Heart right ventricle (tissue), 16 donors: ENCODE data around the gene C2orf72. TPM values are rescaled to one million over a fixed set of nuclear protein-coding genes. Genes with fewer than 3 reads are reported as not detected.

Source experiments
- ATAC-seq, 8 donors: fragments of 200-7000 bp; cut with Tn5 transposase; one replicate each; pipeline ENCODE4 v1.9.1; 2020; ENCODE audit warnings: mild to moderate bottlenecking in 8 of 8, moderate library complexity in 8 of 8, moderate number of reproducible peaks in 1 of 8
- DNase-seq, 2 donors: peaks; one replicate each; pipeline ENCODE4 v3.0.0-alpha.2; 2020
- H3K27ac ChIP-seq, 10 donors: fragments of 200-600 bp; sonication (generic) in 2 of 10; one replicate each; pipeline versions ENCODE4 v1.5.0 to v1.8.0; 2020 to 2022; ENCODE audit warnings: mild to moderate bottlenecking in 3 of 10
- H3K27me3 ChIP-seq, 7 donors: fragments of 200-600 bp; one replicate each; pipeline ENCODE4 v1.8.0; 2021 to 2022; ENCODE audit warnings: mild to moderate bottlenecking in 2 of 7
- H3K36me3 ChIP-seq, 9 donors: fragments of 200-600 bp; sonication (generic) in 1 of 9; one replicate each; pipeline versions ENCODE4 v1.5.0 to v1.8.0; 2020 to 2022; ENCODE audit warnings: mild to moderate bottlenecking in 2 of 9
- H3K4me1 ChIP-seq, 9 donors: fragments of 200-600 bp; sonication (generic) in 1 of 9; one replicate each; pipeline versions ENCODE4 v1.5.0 to v1.8.0; 2020 to 2022; ENCODE audit warnings: mild to moderate bottlenecking in 4 of 9
- H3K4me3 ChIP-seq, 10 donors: fragments of 200-600 bp; sonication (generic) in 2 of 10; one replicate each; pipeline versions ENCODE4 v1.5.0 to v1.8.0; 2020 to 2022; ENCODE audit warnings: mild to moderate bottlenecking in 7 of 10, moderate library complexity in 2 of 10
- H3K9me3 ChIP-seq, 11 donors: fragments of 200-600 bp in 10 of 11; sonication (generic) in 2 of 11; one replicate each; pipeline versions ENCODE4 v1.5.0 to v1.8.0; 2013 to 2022; ENCODE audit warnings: mild to moderate bottlenecking in 2 of 11, control low read depth in 1 of 11, moderate library complexity in 1 of 11
- WGBS, 2 donors: extraction: QIAGEN DNeasy Blood & Tissue Kit; methylation state at CpG; one replicate each; pipeline ENCODE4 v1.1.7; 2013; ENCODE audit warnings: inconsistent platforms in 1 of 2; 5-methylcytosine and 5-hydroxymethylcytosine counted together
- intact Hi-C, 10 donors: fragments of 100-400 bp; cut with DNase I; formaldehyde crosslinking; loops; one replicate each; pipeline versions ENCODE4 v1.11.1 to v1.14.2; 2022
- polyA plus RNA-seq, 2 donors: library from polyadenylated mRNA; stranded (reverse); fragments of 200-250 nt; gene quantifications; one replicate each; pipeline ENCODE4 v1.2.3, GENCODE V29; 2013
- total RNA-seq, 10 donors: library from RNA; stranded (reverse); fragmentation: NEBNext Ultra II Directional in 3 of 10; extraction: Animal tissue kit (Norgen Biotek cat#: 25700) in 3 of 10; gene quantifications; one replicate each; pipeline versions ENCODE4 v1.2.1 to v1.2.4, GENCODE V29; 2021 to 2023
- TF ChIP-seq, protein P1 (sequence below), 9 donors: fragments of 200-600 bp; sonication (generic) in 2 of 9; IDR thresholded peaks; one replicate each; pipeline versions ENCODE4 v1.5.0 to v1.8.0; 2021 to 2022; ENCODE audit warnings: antibody characterized with exemption in 9 of 9, mild to moderate bottlenecking in 5 of 9, moderate library complexity in 1 of 9
- donor health status: Arrhythmogenic right ventricular cardiomyopathy.
- donor health status: ischemic (EF 13 %, LVEDD 7.1; RV severe dilation, severe dysfunction).
- donor health status: healthy with polysubstance abuse.
- donor health status: DM: no; HTN: yes; CAD: no.
- donor health status: DM: no; HTN: no; CAD: no.
- donor health status: ischemic (EF 25% LVEDD 6.9; RV normal size, moderate dysfunction).
- donor health status: ischemic (EF 25% LVEDD 5.7; RV mildly dilated, moderate dysfunction).
- donor health status: healthy.
- donor health status: DM: yes; HTN: yes; CAD: no.
- donor health status: Ischemic cardiomyopathy.
- donor health status: ischemic (EF 35%, LVEDD 5.7; RV mildly dilated, moderate dysfunction).
- donor health status: nonischemic (EF 11% LVEDD 7.7; RV severe dilation, severe dysfunction).
- donor health status: DM: yes; HTN: yes; CAD: no.
- donor health status: PGD.
- donor health status: ischemic (EF 29% LVEDD 5.4; RV normal size, mild dysfunction).
- donor health status: nonischemic (EF 23%, LVEDD 6.1; RV moderate dilation, normal function).

C2orf72 gene
- total and polyA plus RNA-seq, 12 donors = 0.06 to 0.09 (median 0.07) TPM; not detected in 9

DNA sequence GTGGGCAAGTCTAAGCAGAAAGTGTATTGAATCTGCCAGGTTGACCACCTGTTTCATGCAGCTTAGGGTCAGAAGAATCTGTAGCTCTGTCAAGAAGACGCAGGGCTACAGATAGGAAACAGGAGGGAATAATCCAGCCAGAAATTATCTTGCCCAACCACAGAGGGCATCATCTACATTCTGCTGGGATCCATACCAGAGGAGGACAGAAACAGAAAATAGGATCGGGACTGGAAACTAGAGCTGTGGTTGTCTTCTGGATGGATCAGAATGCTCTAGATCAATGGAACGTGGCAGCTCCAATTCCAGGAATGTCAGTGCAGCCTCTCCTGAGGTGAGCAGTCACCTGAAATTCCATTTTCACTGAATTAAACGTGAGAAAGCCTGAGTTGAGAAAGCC, 37.8 kb upstream of the C2orf72 start:
- peaks cover 0 to 72% (median 59%) of the 10 kb centered on the region in 7 donors for H3K27me3 ChIP-seq
- H3K4me1 ChIP-seq = no peaks in the 10 kb centered on the region
- intact Hi-C loops = no loop called here
- ATAC-seq (no peak), DNase-seq (no peak)
- TF ChIP-seq, protein P1, sequence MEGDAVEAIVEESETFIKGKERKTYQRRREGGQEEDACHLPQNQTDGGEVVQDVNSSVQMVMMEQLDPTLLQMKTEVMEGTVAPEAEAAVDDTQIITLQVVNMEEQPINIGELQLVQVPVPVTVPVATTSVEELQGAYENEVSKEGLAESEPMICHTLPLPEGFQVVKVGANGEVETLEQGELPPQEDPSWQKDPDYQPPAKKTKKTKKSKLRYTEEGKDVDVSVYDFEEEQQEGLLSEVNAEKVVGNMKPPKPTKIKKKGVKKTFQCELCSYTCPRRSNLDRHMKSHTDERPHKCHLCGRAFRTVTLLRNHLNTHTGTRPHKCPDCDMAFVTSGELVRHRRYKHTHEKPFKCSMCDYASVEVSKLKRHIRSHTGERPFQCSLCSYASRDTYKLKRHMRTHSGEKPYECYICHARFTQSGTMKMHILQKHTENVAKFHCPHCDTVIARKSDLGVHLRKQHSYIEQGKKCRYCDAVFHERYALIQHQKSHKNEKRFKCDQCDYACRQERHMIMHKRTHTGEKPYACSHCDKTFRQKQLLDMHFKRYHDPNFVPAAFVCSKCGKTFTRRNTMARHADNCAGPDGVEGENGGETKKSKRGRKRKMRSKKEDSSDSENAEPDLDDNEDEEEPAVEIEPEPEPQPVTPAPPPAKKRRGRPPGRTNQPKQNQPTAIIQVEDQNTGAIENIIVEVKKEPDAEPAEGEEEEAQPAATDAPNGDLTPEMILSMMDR (IDR thresholded peaks at IDR 0.05) = no peak
- H3K36me3 ChIP-seq = no peaks in the 10 kb centered on the region
- WGBS, 2 donors = 66 to 67% methylated on average over 4 of the region's 4 CpGs
- H3K4me3 ChIP-seq = no peak overlapping the region
- H3K27ac ChIP-seq = no peak overlapping the region
- no peaks in the 10 kb centered on the region for H3K9me3 ChIP-seq

DNA sequence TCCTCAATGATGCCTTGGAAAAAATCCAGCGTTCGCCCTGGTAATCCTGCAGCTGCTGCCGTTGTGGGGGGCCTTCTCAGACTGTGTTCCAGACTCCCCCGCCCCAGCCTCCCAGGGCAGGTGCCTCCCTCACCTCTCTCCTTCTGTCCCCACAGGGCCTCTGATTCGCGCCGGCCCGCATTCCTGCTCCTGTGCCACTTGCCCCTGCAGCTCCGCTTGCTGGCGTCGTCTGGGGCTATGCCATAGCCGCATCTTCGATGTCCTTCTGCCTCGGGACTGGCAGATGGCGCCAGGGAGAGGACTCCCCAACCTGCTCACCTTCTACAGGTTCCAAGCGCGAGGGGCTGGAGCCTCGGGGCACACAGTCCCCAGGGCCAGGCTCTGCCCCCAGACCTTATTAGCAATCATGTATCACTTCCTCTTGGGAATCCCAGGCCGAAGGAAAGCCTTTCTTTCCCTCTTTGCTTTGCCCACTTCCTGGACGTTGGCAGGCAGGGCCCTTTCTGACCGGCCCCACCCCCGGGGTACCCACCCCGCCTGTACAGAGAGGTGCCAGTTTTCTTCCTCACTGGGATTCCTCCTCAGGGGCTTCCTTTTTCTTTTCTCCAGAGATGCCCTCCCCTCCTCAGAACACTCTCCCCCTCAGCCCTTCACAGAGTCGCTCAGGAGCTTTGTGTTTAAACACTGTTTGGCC, 37.0 kb upstream of the C2orf72 start:
- intact Hi-C loops = no loop called here
- TF ChIP-seq, protein P1 (IDR thresholded peaks at IDR 0.05) = no peak

DNA sequence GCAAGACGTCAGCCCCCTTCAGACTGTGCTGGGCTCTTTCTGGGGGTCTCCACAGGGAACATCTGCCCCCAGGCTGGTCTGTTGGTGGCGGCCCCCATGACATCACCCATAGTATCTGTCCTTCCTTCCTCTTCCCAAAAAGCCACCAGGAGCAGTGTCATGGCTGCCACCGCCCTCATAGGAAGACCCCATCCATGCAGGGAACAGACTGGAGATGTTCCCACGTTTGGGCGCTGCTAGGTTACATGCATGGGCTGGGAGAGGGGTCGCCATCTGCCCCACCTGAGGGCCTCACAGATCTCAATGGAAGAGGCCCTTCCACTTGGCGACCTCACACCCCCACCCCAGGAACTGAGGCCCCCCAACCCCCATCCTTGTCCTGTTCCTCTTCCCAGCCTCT, 36.3 kb upstream of the C2orf72 start:
- ATAC-seq = no peak

More for the DNA sequence above, 37.0 kb upstream of the C2orf72 start:
- no peak overlapping the region for H3K27ac ChIP-seq
- WGBS, 2 donors = 31 to 57% methylated on average over 24 of the region's 24 CpGs
- ATAC-seq = no peak
- DNase-seq = no peak
- H3K9me3 ChIP-seq = no peaks in the 10 kb centered on the region
- H3K36me3 ChIP-seq = no peaks in the 10 kb centered on the region
- H3K4me3 ChIP-seq = no peak overlapping the region
- no peaks in the 10 kb centered on the region for H3K4me1 ChIP-seq
- peaks cover 0 to 64% (median 51%) of the 10 kb centered on the region in 7 donors for H3K27me3 ChIP-seq

DNA sequence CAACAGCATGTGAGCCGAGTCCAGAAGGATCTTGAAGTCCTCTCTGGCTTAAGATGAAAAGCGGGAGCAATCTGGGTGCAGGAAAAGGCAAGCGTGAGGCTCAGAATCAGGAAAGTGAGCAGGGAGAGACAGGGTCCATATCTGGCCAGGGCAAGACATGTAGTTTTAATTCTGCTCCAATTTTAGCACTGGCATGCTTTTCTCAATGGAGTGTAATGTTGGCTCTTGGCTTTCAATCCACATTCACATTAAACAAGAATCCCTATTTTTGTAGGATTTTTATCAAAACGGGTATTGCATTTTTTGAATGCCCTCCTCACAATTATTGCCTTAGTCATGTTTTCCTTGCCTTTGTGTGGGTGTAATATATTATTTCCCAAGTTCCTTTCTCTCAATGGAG, 35.4 kb upstream of the C2orf72 start:
- DNase-seq (no peak), ATAC-seq (no peak)
- WGBS, 2 donors = 42 to 71% methylated on average over 4 of the region's 4 CpGs
- Histone ChIP-seq H3K36me3 (no peaks in the 10 kb centered on the region), H3K4me1 (no peaks in the 10 kb centered on the region), H3K27me3 (peaks cover 0 to 57% (median 40%) of the 10 kb centered on the region in 7 donors), H3K4me3 (no peak overlapping the region), H3K27ac (no peak overlapping the region), H3K9me3 (no peaks in the 10 kb centered on the region)
- TF ChIP-seq, protein P1 (IDR thresholded peaks at IDR 0.05) = no peak
- intact Hi-C loops = no loop called here

More for the DNA sequence above, 36.3 kb upstream of the C2orf72 start:
- H3K36me3 ChIP-seq = no peaks in the 10 kb centered on the region
- 75 to 87% methylated on average over 7 of the region's 7 CpGs for WGBS, 2 donors
- peaks cover 0 to 60% (median 44%) of the 10 kb centered on the region in 7 donors for H3K27me3 ChIP-seq
- no peak overlapping the region for H3K4me3 ChIP-seq
- no peaks in the 10 kb centered on the region for H3K4me1 ChIP-seq
- intact Hi-C loops = no loop called here
- H3K9me3 ChIP-seq = no peaks in the 10 kb centered on the region
- TF ChIP-seq, protein P1 (IDR thresholded peaks at IDR 0.05) = no peak
- DNase-seq = no peak
- no peak overlapping the region for H3K27ac ChIP-seq
